ENCODE measurements around the gene SCTR. TPM values are rescaled to one million over a fixed set of nuclear protein-coding genes. Genes with fewer than 3 reads are reported as not detected.

SCTR gene
- total and polyA plus RNA-seq, 2 of the 13 experiments (the other 11 are each of a cell fraction or from before 2014, with no cell fraction given): not detected

DNA sequence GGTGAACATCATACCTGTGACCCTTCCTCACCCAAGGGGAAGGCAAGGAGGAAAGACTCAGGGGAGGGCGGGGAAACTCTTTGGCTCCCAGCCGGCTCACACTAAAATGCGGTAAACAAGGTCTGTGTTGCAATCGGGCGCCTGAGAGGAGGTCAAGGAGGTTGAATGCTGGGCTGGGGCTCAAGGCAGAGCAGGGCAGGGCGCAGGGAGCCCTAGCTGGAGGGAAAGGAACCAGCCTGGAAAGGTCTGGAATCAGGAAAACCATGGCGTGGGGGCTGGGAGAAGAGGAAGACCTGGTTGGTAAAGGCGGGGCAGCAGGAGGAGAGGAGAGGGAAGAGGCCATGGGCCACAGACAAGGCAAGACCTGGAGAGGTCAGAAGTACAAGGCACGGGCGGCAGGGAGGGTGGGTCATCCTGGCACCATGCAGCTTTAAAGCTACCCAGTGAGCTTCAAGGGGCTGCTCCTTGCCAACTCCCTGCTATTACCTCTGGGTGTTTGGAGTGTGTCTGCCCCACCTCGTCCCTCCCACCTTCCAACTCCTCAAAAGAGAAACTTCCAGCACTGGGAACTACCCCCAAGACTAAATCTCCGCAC, 97.4 kb downstream of the SCTR start (continued):
- TF ChIP-seq ZNF607 (CRISPR knock-in tag; IDR thresholded peaks at IDR 0.05; ENCODE audit: borderline replicate concordance) (peak; percentile 81; the same call in 1 of the 2 replicates), KLF11 (CRISPR knock-in tag; IDR thresholded peaks at IDR 0.05) (no peak), ZNF354B (CRISPR knock-in tag; IDR thresholded peaks at IDR 0.05) (no peak), HNRNPL (IDR thresholded peaks at IDR 0.05; ENCODE audit: low read depth, low read length) (no peak), ARNTL (CRISPR knock-in tag; IDR thresholded peaks at IDR 0.05) (0 out of 2 replicates have a peak, but pooled peaks have one; percentile 58), EEA1 (CRISPR knock-in tag; IDR thresholded peaks at IDR 0.05; ENCODE audit: borderline replicate concordance) (no peak), ZNF430 (CRISPR knock-in tag; IDR thresholded peaks at IDR 0.05) (0 out of 2 replicates have a peak, but pooled peaks have one; percentile 12), CHD4 (IDR thresholded peaks at IDR 0.05; ENCODE audit: borderline replicate concordance, low read length) (no peak), SAFB2 (CRISPR knock-in tag; IDR thresholded peaks at IDR 0.05; ENCODE audit: borderline replicate concordance, low read depth) (no peak), ZSCAN9 (CRISPR knock-in tag; IDR thresholded peaks at IDR 0.05; ENCODE audit: borderline replicate concordance) (no peak), YEATS2 (CRISPR knock-in tag; IDR thresholded peaks at IDR 0.05; ENCODE audit: borderline replicate concordance) (no peak; the same call in 1 of the 2 replicates), TCF7 (IDR thresholded peaks at IDR 0.05; ENCODE audit: low read depth) (0 out of 2 replicates have a peak, but pooled peaks have one; percentile 1), ZNF564 (CRISPR knock-in tag; IDR thresholded peaks at IDR 0.05) (0 out of 2 replicates have a peak, but pooled peaks have one; percentile 60), ZBTB1 (CRISPR knock-in tag; IDR thresholded peaks at IDR 0.05; ENCODE audit: borderline replicate concordance) (no peak), ZNF331 (CRISPR knock-in tag; IDR thresholded peaks at IDR 0.05) (peak; percentile 24; the same call in 1 of the 2 replicates), ZNF841 (CRISPR knock-in tag; IDR thresholded peaks at IDR 0.05; ENCODE audit: borderline replicate concordance) (no peak)
- TF ChIP-seq, protein P1, sequence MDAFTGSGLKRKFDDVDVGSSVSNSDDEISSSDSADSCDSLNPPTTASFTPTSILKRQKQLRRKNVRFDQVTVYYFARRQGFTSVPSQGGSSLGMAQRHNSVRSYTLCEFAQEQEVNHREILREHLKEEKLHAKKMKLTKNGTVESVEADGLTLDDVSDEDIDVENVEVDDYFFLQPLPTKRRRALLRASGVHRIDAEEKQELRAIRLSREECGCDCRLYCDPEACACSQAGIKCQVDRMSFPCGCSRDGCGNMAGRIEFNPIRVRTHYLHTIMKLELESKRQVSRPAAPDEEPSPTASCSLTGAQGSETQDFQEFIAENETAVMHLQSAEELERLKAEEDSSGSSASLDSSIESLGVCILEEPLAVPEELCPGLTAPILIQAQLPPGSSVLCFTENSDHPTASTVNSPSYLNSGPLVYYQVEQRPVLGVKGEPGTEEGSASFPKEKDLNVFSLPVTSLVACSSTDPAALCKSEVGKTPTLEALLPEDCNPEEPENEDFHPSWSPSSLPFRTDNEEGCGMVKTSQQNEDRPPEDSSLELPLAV (CRISPR knock-in tag; conservative IDR thresholded peaks at IDR 0.05; ENCODE audit: low read depth): no peak
- TF ChIP-seq, protein P2, sequence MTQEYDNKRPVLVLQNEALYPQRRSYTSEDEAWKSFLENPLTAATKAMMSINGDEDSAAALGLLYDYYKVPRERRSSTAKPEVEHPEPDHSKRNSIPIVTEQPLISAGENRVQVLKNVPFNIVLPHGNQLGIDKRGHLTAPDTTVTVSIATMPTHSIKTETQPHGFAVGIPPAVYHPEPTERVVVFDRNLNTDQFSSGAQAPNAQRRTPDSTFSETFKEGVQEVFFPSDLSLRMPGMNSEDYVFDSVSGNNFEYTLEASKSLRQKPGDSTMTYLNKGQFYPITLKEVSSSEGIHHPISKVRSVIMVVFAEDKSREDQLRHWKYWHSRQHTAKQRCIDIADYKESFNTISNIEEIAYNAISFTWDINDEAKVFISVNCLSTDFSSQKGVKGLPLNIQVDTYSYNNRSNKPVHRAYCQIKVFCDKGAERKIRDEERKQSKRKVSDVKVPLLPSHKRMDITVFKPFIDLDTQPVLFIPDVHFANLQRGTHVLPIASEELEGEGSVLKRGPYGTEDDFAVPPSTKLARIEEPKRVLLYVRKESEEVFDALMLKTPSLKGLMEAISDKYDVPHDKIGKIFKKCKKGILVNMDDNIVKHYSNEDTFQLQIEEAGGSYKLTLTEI (CRISPR knock-in tag; conservative IDR thresholded peaks at IDR 0.05): no peak
- TF ChIP-seq, protein P3, sequence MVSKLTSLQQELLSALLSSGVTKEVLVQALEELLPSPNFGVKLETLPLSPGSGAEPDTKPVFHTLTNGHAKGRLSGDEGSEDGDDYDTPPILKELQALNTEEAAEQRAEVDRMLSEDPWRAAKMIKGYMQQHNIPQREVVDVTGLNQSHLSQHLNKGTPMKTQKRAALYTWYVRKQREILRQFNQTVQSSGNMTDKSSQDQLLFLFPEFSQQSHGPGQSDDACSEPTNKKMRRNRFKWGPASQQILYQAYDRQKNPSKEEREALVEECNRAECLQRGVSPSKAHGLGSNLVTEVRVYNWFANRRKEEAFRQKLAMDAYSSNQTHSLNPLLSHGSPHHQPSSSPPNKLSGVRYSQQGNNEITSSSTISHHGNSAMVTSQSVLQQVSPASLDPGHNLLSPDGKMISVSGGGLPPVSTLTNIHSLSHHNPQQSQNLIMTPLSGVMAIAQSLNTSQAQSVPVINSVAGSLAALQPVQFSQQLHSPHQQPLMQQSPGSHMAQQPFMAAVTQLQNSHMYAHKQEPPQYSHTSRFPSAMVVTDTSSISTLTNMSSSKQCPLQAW (CRISPR knock-in tag; IDR thresholded peaks at IDR 0.05): peak; percentile 86
- TF ChIP-seq, protein P4, sequence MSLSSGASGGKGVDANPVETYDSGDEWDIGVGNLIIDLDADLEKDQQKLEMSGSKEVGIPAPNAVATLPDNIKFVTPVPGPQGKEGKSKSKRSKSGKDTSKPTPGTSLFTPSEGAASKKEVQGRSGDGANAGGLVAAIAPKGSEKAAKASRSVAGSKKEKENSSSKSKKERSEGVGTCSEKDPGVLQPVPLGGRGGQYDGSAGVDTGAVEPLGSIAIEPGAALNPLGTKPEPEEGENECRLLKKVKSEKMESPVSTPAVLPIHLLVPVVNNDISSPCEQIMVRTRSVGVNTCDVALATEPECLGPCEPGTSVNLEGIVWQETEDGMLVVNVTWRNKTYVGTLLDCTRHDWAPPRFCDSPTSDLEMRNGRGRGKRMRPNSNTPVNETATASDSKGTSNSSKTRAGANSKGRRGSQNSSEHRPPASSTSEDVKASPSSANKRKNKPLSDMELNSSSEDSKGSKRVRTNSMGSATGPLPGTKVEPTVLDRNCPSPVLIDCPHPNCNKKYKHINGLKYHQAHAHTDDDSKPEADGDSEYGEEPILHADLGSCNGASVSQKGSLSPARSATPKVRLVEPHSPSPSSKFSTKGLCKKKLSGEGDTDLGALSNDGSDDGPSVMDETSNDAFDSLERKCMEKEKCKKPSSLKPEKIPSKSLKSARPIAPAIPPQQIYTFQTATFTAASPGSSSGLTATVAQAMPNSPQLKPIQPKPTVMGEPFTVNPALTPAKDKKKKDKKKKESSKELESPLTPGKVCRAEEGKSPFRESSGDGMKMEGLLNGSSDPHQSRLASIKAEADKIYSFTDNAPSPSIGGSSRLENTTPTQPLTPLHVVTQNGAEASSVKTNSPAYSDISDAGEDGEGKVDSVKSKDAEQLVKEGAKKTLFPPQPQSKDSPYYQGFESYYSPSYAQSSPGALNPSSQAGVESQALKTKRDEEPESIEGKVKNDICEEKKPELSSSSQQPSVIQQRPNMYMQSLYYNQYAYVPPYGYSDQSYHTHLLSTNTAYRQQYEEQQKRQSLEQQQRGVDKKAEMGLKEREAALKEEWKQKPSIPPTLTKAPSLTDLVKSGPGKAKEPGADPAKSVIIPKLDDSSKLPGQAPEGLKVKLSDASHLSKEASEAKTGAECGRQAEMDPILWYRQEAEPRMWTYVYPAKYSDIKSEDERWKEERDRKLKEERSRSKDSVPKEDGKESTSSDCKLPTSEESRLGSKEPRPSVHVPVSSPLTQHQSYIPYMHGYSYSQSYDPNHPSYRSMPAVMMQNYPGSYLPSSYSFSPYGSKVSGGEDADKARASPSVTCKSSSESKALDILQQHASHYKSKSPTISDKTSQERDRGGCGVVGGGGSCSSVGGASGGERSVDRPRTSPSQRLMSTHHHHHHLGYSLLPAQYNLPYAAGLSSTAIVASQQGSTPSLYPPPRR (CRISPR knock-in tag; IDR thresholded peaks at IDR 0.05; ENCODE audit: borderline replicate concordance): peak; percentile 69; the same call in 1 of the 2 replicates
